ENCODE data around the gene SP100. TPM values are rescaled to one million over a fixed set of nuclear protein-coding genes. Genes with fewer than 3 reads are reported as not detected.

SP100 gene
- total RNA-seq, 1 donor: 252 TPM

- Histone ChIP-seq H3K4me1 (ENCODE audit: insufficient read depth, low read length) (peaks cover 56% of the 10 kb centered on the region), H3K4me3 (ENCODE audit: low read length) (peak overlapping the region; percentile 75), H3K27me3 (ENCODE audit: insufficient read depth, low read length) (no peaks in the 10 kb centered on the region), H3K9me3 (ENCODE audit: low read depth, low read length) (no peaks in the 10 kb centered on the region)
Measured at GRCh38 chr2:230411570-230412370, 4.2 kb upstream of the SP100 start.

- Histone ChIP-seq H3K27me3 (ENCODE audit: insufficient read depth, low read length) (no peaks in the 10 kb centered on the region), H3K4me3 (ENCODE audit: low read length) (peak overlapping the region; percentile 75), H3K4me1 (ENCODE audit: insufficient read depth, low read length) (peaks cover 56% of the 10 kb centered on the region)
Measured at GRCh38 chr2:230412371-230412711, 3.7 kb upstream of the SP100 start.

GRCh38 chr2:230412846-230413245, 3.2 kb upstream of the SP100 start:
- Histone ChIP-seq H3K4me1 (ENCODE audit: insufficient read depth, low read length) (peaks cover 58% of the 10 kb centered on the region), H3K9me3 (ENCODE audit: low read depth, low read length) (no peaks in the 10 kb centered on the region), H3K4me3 (ENCODE audit: low read length) (no peak overlapping the region), H3K27me3 (ENCODE audit: insufficient read depth, low read length) (no peaks in the 10 kb centered on the region)

More at GRCh38 chr2:230412371-230412711, 3.7 kb upstream of the SP100 start:
- H3K9me3 ChIP-seq (ENCODE audit: low read depth, low read length): no peaks in the 10 kb centered on the region

- peaks cover 65% of the 10 kb centered on the region for H3K4me1 ChIP-seq (ENCODE audit: insufficient read depth, low read length)
- H3K4me3 ChIP-seq (ENCODE audit: low read length): no peak overlapping the region
- no peaks in the 10 kb centered on the region for H3K27me3 ChIP-seq (ENCODE audit: insufficient read depth, low read length)
Measured at GRCh38 chr2:230413479-230413878, 2.5 kb upstream of the SP100 start.

GRCh38 chr2:230414302-230414701, 1.7 kb upstream of the SP100 start:
- Histone ChIP-seq H3K4me1 (ENCODE audit: insufficient read depth, low read length) (peaks cover 70% of the 10 kb centered on the region), H3K27me3 (ENCODE audit: insufficient read depth, low read length) (no peaks in the 10 kb centered on the region), H3K9me3 (ENCODE audit: low read depth, low read length) (no peaks in the 10 kb centered on the region), H3K4me3 (ENCODE audit: low read length) (no peak overlapping the region)

More at GRCh38 chr2:230413479-230413878, 2.5 kb upstream of the SP100 start:
- H3K9me3 ChIP-seq (ENCODE audit: low read depth, low read length): no peaks in the 10 kb centered on the region

GRCh38 chr2:230417436-230417835, 1.4 kb downstream of the SP100 start:
- Histone ChIP-seq H3K4me3 (ENCODE audit: low read length) (peak overlapping the region; percentile 83), H3K9me3 (ENCODE audit: low read depth, low read length) (no peaks in the 10 kb centered on the region), H3K27me3 (ENCODE audit: insufficient read depth, low read length) (no peaks in the 10 kb centered on the region), H3K4me1 (ENCODE audit: insufficient read depth, low read length) (peaks cover 69% of the 10 kb centered on the region)

- H3K27me3 ChIP-seq (ENCODE audit: insufficient read depth, low read length): no peaks in the 10 kb centered on the region
- peak overlapping the region; percentile 83 for H3K4me3 ChIP-seq (ENCODE audit: low read length)
- H3K9me3 ChIP-seq (ENCODE audit: low read depth, low read length): no peaks in the 10 kb centered on the region
- peaks cover 62% of the 10 kb centered on the region for H3K4me1 ChIP-seq (ENCODE audit: insufficient read depth, low read length)
Measured at GRCh38 chr2:230418341-230419016, 2.5 kb downstream of the SP100 start.

- H3K4me3 ChIP-seq (ENCODE audit: low read length): no peak overlapping the region
- H3K9me3 ChIP-seq (ENCODE audit: low read depth, low read length): no peaks in the 10 kb centered on the region
- no peaks in the 10 kb centered on the region for H3K27me3 ChIP-seq (ENCODE audit: insufficient read depth, low read length)
- H3K4me1 ChIP-seq (ENCODE audit: insufficient read depth, low read length): peaks cover 61% of the 10 kb centered on the region
Measured at GRCh38 chr2:230419181-230419580, 3.2 kb downstream of the SP100 start.

GRCh38 chr2:230422149-230422548, 6.1 kb downstream of the SP100 start:
- Histone ChIP-seq H3K9me3 (ENCODE audit: low read depth, low read length) (no peaks in the 10 kb centered on the region), H3K27me3 (ENCODE audit: insufficient read depth, low read length) (no peaks in the 10 kb centered on the region), H3K4me3 (ENCODE audit: low read length) (no peak overlapping the region), H3K4me1 (ENCODE audit: insufficient read depth, low read length) (peaks cover 54% of the 10 kb centered on the region)

- Histone ChIP-seq H3K27me3 (ENCODE audit: insufficient read depth, low read length) (no peaks in the 10 kb centered on the region), H3K4me1 (ENCODE audit: insufficient read depth, low read length) (peaks cover 43% of the 10 kb centered on the region), H3K4me3 (ENCODE audit: low read length) (no peak overlapping the region), H3K9me3 (ENCODE audit: low read depth, low read length) (peaks cover 2% of the 10 kb centered on the region)
Measured at GRCh38 chr2:230423851-230424458, 8.0 kb downstream of the SP100 start.

- Histone ChIP-seq H3K27me3 (ENCODE audit: insufficient read depth, low read length) (no peaks in the 10 kb centered on the region), H3K9me3 (ENCODE audit: low read depth, low read length) (peaks cover 8% of the 10 kb centered on the region), H3K4me1 (ENCODE audit: insufficient read depth, low read length) (peaks cover 41% of the 10 kb centered on the region), H3K4me3 (ENCODE audit: low read length) (no peak overlapping the region)
Measured at GRCh38 chr2:230425377-230425776, 9.4 kb downstream of the SP100 start.

GRCh38 chr2:230429513-230429912, 13.5 kb downstream of the SP100 start:
- H3K4me1 ChIP-seq (ENCODE audit: insufficient read depth, low read length): peaks cover 32% of the 10 kb centered on the region

GRCh38 chr2:230430957-230431910, 15.2 kb downstream of the SP100 start:
- H3K9me3 ChIP-seq (ENCODE audit: low read depth, low read length): peaks cover 14% of the 10 kb centered on the region
- no peaks in the 10 kb centered on the region for H3K27me3 ChIP-seq (ENCODE audit: insufficient read depth, low read length)
- no peak overlapping the region for H3K4me3 ChIP-seq (ENCODE audit: low read length)
- peaks cover 35% of the 10 kb centered on the region for H3K4me1 ChIP-seq (ENCODE audit: insufficient read depth, low read length)

More at GRCh38 chr2:230429513-230429912, 13.5 kb downstream of the SP100 start:
- H3K27me3 ChIP-seq (ENCODE audit: insufficient read depth, low read length): no peaks in the 10 kb centered on the region
- H3K9me3 ChIP-seq (ENCODE audit: low read depth, low read length): peaks cover 8% of the 10 kb centered on the region
- no peak overlapping the region for H3K4me3 ChIP-seq (ENCODE audit: low read length)

GRCh38 chr2:230434677-230435324, 18.8 kb downstream of the SP100 start:
- Histone ChIP-seq H3K27me3 (ENCODE audit: insufficient read depth, low read length) (no peaks in the 10 kb centered on the region), H3K4me3 (ENCODE audit: low read length) (no peak overlapping the region), H3K9me3 (ENCODE audit: low read depth, low read length) (peaks cover 12% of the 10 kb centered on the region), H3K4me1 (ENCODE audit: insufficient read depth, low read length) (peaks cover 41% of the 10 kb centered on the region)

Data from mononuclear cell (primary cell).